Nephron progenitor cell (in vitro differentiated cells): ENCODE measurements around the gene CDH22.

Source experiments
- DNase-seq: peaks from one replicate; pipeline ENCODE4 v3.0.0; 2021
- H3K27ac Mint-ChIP-seq: 2 replicates; pipeline ENCODE4 v1.8.0; 2021; ENCODE audit warnings: mild to moderate bottlenecking, moderate library complexity, mixed read lengths
- H3K27me3 Mint-ChIP-seq: 2 replicates; pipeline ENCODE4 v1.8.0; 2021; ENCODE audit warnings: mild to moderate bottlenecking, low read depth, mixed read lengths; ENCODE audit not compliant: poor library complexity
- H3K36me3 Mint-ChIP-seq: 2 replicates; pipeline ENCODE4 v1.8.0; 2021; ENCODE audit warnings: low read depth, mixed read lengths
- H3K4me1 Mint-ChIP-seq: 2 replicates; pipeline ENCODE4 v1.8.0; 2021; ENCODE audit warnings: mixed read lengths
- H3K4me3 Mint-ChIP-seq: 2 replicates; pipeline ENCODE4 v1.8.0; 2021; ENCODE audit warnings: mild to moderate bottlenecking, moderate library complexity, mixed read lengths
- H3K9me3 Mint-ChIP-seq: 2 replicates; pipeline ENCODE4 v1.8.0; 2021; ENCODE audit warnings: mild to moderate bottlenecking, moderate library complexity, mixed read lengths
- TF ChIP-seq, protein P1 (sequence below): fragments of 200-600 bp; sonication (generic); IDR thresholded peaks from 2 replicates; pipeline ENCODE4 v1.5.0; 2021; ENCODE audit warnings: antibody characterized with exemption

The CDH22 gene

DNA sequence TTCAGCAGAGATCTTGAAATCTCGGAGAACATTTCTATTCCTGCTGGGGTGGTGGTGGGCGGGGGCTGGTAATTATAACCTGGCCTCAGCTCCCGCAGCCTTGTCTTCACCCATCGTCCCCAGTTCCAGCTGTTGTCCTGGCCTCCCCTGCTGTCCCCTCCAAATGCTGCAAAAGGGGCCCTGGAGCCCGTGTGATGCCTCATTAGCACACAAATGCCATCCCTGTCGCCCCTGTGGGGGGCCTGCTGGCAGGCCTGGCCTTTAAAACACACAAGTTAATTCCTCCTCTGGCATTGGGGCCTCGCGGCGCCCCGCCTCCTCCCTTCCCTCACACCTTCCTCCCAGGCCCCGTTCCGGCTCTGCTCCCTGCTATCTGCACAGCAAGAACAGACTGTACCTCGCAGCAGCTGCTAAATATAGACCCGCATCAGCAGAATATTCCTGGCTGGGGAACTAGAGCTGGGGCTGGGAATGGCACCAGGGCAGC lies 85.7 kb downstream of the CDH22 start:
- TF ChIP-seq, protein P1, sequence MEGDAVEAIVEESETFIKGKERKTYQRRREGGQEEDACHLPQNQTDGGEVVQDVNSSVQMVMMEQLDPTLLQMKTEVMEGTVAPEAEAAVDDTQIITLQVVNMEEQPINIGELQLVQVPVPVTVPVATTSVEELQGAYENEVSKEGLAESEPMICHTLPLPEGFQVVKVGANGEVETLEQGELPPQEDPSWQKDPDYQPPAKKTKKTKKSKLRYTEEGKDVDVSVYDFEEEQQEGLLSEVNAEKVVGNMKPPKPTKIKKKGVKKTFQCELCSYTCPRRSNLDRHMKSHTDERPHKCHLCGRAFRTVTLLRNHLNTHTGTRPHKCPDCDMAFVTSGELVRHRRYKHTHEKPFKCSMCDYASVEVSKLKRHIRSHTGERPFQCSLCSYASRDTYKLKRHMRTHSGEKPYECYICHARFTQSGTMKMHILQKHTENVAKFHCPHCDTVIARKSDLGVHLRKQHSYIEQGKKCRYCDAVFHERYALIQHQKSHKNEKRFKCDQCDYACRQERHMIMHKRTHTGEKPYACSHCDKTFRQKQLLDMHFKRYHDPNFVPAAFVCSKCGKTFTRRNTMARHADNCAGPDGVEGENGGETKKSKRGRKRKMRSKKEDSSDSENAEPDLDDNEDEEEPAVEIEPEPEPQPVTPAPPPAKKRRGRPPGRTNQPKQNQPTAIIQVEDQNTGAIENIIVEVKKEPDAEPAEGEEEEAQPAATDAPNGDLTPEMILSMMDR, result no peak
- H3K4me3 Mint-ChIP-seq, result no peak overlapping the region
- peaks cover 44% of the 10 kb centered on the region for H3K27me3 Mint-ChIP-seq
- H3K36me3 Mint-ChIP-seq, result no peaks in the 10 kb centered on the region
- DNase-seq, result no peak
- no peak overlapping the region for H3K27ac Mint-ChIP-seq
- peaks cover 50% of the 10 kb centered on the region for H3K4me1 Mint-ChIP-seq
- no peaks in the 10 kb centered on the region for H3K9me3 Mint-ChIP-seq

DNA sequence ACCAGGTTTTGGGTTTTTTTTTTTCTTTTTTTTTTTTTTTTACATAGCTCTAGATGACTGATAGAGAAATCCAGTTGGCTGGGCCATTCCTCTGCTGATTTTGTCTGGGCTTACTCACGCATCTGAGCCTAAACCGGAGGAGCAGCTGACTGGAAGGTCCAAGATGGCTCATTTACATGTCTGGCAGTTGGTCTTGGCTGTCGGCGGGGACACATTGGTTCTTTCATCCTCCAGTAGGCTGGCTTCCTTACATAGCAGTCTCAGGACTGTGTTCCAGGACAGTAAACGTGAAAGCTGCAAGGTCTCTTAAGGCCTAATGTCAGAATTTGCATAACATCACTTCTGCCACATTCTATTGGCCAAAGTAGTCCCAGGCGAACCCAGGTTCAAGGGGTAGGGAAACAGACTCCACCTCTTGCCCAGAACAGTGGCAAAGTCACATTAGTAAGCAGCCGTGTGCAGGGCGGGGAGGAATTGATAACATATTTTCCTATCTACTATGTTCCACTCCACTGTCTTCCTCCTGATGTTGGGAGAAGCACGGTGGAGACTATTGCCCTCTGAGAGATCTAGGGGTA lies 87.0 kb downstream of the CDH22 start:
- Mint-ChIP-seq H3K4me3 (no peak overlapping the region), H3K9me3 (no peaks in the 10 kb centered on the region), H3K27me3 (peaks cover 34% of the 10 kb centered on the region), H3K4me1 (peaks cover 50% of the 10 kb centered on the region), H3K27ac (no peak overlapping the region), H3K36me3 (no peaks in the 10 kb centered on the region)
- TF ChIP-seq, protein P1, result no peak
- DNase-seq, result no peak

DNA sequence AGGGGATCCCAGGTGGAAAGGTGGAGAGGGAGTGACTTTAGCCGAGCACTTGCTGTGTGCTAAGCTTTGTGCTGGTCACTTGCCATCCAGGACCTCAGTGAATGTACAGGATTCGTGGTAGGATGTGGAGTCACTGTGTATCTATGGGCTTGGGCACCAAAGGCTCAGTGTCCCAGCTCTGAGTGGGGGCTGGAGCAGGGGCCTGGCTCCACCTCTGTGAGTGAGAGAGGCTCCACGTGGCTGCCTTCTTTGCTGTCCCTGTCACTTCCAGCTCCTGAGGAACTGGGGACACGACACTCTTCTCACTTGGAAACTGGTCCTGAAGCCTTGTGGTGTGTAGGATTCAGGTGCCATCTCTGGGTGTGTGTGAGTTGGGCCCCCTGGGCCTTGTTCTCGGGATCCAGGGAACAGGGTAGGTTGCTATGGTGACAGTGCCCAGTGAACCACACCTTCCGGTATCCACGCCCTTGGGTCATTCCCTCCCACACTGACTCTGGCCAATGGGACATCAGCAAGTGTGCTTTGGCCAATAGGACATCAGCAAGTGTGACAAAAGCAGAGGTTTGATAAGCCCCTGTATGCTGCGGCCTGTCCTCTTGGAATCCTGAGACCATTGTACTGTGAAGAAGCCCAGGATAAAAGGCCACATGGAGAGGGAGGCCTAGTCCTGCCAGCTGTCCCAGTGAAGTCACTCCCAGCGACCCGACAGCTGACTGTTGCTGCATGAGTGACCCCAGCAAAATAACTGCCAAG lies 87.7 kb downstream of the CDH22 start:
- H3K36me3 Mint-ChIP-seq, result no peaks in the 10 kb centered on the region
- H3K4me3 Mint-ChIP-seq, result no peak overlapping the region
- H3K27ac Mint-ChIP-seq, result no peak overlapping the region
- TF ChIP-seq, protein P1, result no peak
- peaks cover 33% of the 10 kb centered on the region for H3K27me3 Mint-ChIP-seq
- peaks cover 51% of the 10 kb centered on the region for H3K4me1 Mint-ChIP-seq
- H3K9me3 Mint-ChIP-seq, result no peaks in the 10 kb centered on the region
- peak; percentile 58 for DNase-seq

DNA sequence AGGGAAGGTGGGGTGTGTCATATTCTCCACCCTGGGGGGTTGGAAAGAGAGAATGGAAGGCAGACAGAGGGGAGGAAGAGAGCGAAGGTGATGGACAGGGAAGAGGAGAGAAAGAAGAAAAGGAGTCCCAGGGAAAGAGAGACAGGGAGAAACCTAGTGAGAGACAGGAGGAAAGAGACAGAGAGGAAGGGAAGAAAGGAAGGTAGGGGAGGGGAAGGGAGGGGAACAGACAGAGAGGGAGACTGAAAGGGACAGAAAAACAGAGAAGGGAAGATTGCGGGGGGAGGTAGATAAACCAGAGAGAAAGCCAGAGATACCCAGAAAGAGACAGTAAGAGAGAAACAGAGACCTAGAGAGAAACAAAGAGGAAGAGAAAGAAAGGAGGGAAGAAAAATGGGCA lies 88.4 kb downstream of the CDH22 start:
- H3K27ac Mint-ChIP-seq, result no peak overlapping the region
- H3K4me1 Mint-ChIP-seq, result peaks cover 56% of the 10 kb centered on the region
- TF ChIP-seq, protein P1, result no peak
- no peaks in the 10 kb centered on the region for H3K9me3 Mint-ChIP-seq
- no peaks in the 10 kb centered on the region for H3K36me3 Mint-ChIP-seq
- H3K27me3 Mint-ChIP-seq, result peaks cover 31% of the 10 kb centered on the region
- no peak overlapping the region for H3K4me3 Mint-ChIP-seq
- no peak for DNase-seq

DNA sequence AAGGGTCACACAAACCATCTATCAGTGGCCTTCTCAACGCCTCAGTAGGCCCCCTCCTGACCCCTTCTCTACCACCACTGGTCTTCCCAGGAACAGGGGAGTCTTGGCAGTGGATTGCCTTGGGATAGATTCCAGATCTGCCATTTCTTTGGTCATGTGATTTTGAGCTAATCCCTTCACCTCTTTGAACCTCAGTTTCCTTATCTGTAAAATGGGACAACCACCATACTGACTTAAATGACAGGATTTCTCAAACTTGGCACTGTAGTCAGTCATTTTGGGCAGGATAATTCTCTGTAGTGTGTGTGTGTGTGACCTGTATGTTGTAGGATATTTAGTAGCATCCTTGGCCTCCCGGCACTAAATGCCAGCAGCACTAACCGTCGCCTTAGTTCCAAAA lies 89.1 kb downstream of the CDH22 start:
- H3K27ac Mint-ChIP-seq, result no peak overlapping the region
- no peaks in the 10 kb centered on the region for H3K36me3 Mint-ChIP-seq
- TF ChIP-seq, protein P1, result no peak
- no peak for DNase-seq
- no peaks in the 10 kb centered on the region for H3K9me3 Mint-ChIP-seq
- H3K4me3 Mint-ChIP-seq, result no peak overlapping the region
- peaks cover 50% of the 10 kb centered on the region for H3K4me1 Mint-ChIP-seq
- H3K27me3 Mint-ChIP-seq, result peaks cover 25% of the 10 kb centered on the region

DNA sequence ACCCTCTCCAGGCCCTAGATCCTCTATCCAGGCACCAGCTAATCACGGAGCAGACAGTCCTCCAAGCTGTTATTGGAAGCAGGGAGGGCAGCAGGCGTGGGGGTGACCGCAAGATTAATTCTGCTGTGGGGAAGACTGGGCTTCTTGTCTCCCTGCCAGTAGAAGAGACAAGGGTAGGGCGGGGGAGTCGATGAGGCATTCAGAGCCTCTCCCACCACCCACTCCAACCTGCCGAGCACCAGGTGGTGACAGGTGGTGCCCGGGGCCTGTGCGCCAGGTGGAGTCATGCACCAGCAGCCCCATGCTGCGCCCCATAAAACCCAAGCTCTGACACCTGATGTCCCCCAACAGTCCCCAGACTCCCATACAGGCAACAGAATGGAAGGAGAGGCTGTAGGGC lies 89.6 kb downstream of the CDH22 start:
- H3K4me3 Mint-ChIP-seq, result no peak overlapping the region
- peaks cover 45% of the 10 kb centered on the region for H3K4me1 Mint-ChIP-seq

More for the DNA sequence above, 89.6 kb downstream of the CDH22 start:
- H3K9me3 Mint-ChIP-seq, result no peaks in the 10 kb centered on the region
- H3K36me3 Mint-ChIP-seq, result no peaks in the 10 kb centered on the region
- peaks cover 23% of the 10 kb centered on the region for H3K27me3 Mint-ChIP-seq
- H3K27ac Mint-ChIP-seq, result no peak overlapping the region
- no peak for DNase-seq
- TF ChIP-seq, protein P1, result no peak
